GM19438 (cell line): ENCODE measurements around the gene TMEM184C.

ENCODE experiments used
- ATAC-seq: cut with Tn5 transposase; IDR thresholded peaks from one replicate; pipeline ENCODE4 v1.9.1; 2021; ENCODE audit warnings: low read depth; ENCODE audit not compliant: unreplicated experiment

The TMEM184C gene

DNA sequence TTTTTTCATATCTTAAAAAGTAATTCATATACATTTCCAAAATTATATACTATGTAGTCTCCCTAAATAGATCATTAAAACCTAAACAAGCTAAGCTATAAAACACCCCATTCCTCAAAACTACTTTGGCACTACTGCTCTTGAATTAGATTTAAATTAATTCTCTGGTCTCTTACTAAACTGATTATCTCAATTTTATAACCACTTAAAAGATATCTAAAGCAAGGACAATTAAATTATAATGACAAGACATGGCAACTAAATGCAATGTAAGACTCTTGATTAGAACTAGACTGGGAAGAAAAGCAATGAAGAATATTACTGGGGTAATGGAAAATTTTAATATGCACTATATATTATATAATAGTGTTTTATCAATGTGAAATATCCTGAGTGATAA, 27.9 kb downstream of the TMEM184C start:
- no peak for ATAC-seq

DNA sequence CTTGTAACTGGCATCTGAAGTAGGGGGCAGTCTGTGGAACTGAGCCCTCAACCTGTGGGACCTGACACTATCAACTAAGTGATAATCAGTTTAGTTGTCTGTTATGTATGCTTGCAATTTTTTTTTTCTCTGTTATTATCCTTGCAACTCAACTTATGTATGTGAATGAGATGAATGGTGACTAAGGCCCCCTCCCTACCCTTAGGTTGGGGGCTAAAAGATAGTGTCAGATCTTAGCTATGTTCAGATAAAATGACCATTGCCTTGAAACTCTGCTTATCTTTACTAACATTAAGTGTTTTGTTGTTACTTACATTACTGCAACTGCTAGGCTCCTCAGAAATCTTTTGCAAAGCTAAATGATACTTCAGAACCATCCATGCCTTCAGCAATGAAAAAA, 31.5 kb downstream of the TMEM184C start:
- no peak for ATAC-seq

- ATAC-seq: no peak
Observed at GRCh38 chr4:147651563-147651962, 34.4 kb downstream of the TMEM184C start.

GRCh38 chr4:147655639-147656038, 38.4 kb downstream of the TMEM184C start:
- ATAC-seq: no peak

DNA sequence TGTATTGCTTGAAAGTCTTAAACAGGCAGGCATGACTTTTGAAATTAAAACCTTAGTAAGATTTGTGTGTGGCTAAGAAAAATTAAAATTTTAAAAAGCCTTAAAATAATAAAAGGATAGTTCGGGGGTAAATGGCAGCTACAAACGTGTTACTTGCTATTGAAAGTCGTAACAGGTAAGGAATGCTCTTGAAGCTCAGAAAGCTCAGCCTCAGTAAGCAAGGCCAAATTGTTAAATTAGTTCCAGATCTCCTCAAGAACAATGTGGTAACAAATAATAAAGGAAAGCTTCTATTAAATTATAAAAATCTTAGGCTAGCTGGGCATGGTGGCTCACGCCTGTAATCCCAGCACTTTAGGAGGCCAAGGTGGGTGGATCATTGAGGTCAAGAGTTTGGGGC, 41.3 kb downstream of the TMEM184C start:
- no peak for ATAC-seq

DNA sequence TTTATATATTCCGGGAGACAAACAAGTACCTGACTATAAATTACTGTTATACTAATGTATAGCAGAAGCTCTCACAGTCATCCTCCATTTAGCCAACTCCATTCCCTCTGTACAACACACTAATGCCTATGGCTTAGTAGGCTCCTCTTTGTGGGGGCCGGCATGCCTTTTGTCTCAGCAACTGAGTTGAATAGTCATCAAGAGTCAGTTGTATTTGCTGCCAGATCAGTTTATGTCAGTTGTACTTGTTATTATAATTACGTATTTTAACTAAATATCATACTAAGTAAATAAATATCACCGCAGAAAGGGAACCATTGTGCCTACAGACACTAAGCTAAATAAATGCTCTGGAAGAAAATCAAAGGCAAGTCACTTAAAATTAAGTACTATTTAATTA, 56.9 kb downstream of the TMEM184C start:
- no peak for ATAC-seq

- ATAC-seq: no peak
Observed at GRCh38 chr4:147674496-147674895, 57.3 kb downstream of the TMEM184C start.

DNA sequence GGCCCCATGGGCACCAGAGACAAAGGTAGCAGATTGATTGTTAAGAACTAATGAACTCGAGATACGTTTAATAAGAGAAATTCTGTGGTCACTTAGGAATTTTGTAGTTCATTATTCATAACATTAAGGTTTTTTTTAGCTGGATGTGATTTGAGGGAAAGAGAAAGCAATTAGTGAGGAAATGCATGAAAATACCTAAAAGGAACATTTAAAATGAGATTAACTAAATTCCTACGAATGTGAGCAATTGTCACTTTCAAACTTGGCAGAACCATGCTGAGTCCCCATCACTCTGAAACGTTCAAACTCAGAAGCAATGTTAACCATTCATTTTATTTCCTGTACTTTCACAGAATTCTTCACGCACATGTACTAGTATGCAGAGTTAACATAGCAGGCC, 60.9 kb downstream of the TMEM184C start:
- no peak for ATAC-seq

DNA sequence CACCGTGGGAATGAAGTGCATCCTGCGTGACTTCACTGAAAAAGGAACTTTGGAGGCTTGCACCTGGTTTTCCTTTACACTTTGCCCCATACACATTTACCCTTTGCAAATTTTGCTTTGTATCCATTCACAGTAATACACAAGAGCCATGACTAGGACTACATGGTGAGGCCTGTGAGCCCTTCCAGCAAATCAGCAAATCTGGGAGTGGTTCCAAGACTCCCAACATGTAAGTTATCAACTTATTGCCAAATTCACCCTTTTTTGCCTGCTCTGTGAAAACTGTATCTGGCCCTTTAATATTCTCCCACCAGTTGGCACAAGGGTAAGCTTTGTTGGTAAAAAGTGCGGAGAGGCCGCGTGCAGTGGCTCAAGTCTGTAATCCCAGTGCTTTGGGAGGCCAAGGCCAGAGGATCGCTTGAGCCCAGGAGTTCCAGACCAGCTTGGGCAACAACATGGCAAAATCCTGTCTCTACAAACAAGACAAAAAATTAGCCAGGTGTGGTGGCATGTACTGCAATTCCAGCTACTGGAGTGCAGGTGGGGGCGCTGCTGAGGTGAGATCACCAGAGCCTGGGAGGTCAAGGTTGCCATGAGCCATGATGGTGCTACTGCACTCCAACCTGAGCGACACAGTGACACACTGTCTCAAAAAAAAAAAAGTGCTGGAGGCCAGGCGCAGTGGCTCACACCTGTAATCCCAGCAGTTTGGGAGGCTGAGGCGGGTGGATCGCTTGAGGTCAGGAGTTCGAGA, 61.8 kb downstream of the TMEM184C start:
- no peak for ATAC-seq

DNA sequence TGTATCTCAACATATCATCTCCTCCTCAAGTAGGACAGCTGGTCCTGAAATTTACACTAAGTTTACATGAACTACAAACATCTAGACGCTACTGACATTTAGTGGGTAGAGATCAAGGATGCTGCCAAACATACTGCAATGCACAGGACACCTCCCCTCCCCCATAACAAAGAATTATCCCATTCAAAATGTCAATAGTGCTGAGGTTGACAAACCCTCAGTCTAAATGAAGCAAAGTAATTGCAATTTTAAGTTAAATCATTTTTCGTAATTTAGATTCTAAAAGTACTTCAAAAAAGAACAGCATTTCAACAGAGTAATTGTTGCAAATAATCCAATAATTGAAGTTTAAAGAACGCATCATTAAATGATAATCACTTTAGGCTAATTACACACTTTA, 65.6 kb downstream of the TMEM184C start:
- no peak for ATAC-seq

- ATAC-seq: no peak
Observed at GRCh38 chr4:147683188-147683591, 66.0 kb downstream of the TMEM184C start.

DNA sequence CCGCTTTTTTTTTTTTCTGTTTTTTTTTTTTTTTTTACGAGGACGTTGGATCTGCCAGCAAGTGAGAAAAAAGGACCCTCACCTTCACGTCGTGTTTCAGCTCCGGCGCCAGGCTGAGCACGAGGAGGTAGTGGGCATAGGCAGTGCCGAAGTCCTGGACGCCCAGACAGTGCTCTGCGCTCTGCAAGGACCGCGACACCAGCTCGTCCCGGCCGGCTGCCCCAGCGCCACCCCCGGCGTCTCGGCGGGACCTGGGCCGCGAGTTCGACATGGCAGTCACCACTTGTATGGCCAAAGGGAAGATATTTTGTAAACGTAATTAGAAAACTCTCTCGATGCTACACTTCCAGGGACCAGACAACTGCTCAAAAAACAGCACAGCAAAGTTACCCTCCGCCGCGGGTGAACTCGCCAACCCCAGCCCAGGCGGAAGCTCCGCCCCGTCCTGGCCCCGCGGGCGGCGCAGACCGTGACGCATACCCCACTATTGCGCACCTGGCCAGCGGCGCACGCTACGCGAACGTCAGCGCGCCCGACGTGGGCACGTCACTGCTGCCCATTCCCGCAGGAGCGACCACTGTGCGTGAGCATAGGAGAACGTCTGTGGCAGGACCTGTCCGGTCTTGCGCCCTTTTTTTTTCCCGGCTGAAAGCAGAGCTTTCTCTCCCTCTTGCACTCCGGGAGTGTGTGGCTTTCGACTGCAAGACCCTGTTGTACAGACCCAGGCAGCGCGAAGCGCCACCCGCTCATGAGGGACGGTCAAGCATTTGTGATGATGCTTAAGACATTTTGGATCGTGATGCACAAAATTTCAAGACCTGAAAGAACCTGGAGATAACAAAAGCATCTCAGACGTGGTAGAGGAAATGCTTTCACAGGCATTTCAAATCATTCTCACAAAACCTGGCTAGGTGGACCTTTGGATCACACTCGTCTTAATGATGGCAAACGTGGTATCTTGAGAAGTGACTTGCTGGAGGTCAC, 66.8 kb downstream of the TMEM184C start, which contains the start of gene PRMT9:
Gene PRMT9, minus strand, starts transcription at position 447 of the 984 bp plus-strand sequence. Its CDS starts 176 bp downstream, at position 271.
- ATAC-seq: peak; percentile 99

- ATAC-seq: no peak
Observed at GRCh38 chr4:147689067-147689466, 71.9 kb downstream of the TMEM184C start.

DNA sequence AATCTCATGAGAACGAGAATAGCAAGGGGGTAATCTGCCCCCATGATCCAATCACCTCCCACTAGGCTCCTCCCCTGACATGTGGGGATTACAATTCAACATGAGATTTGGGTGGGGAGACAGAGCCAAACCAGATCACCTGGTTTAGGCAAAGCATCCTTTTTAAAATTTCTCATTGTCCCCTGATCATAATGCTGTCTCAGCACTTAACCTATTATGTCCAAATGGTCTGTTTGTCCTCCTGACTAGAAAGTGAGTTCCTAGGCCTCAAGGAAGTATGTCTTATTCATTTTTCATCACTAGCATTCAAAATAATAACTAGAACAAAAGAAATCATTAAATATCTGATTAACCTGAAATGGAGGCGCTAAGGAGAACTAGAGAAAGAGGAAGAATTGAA, 74.6 kb downstream of the TMEM184C start:
- no peak for ATAC-seq

- ATAC-seq: no peak
Observed at GRCh38 chr4:147693218-147693617, 76.0 kb downstream of the TMEM184C start.

DNA sequence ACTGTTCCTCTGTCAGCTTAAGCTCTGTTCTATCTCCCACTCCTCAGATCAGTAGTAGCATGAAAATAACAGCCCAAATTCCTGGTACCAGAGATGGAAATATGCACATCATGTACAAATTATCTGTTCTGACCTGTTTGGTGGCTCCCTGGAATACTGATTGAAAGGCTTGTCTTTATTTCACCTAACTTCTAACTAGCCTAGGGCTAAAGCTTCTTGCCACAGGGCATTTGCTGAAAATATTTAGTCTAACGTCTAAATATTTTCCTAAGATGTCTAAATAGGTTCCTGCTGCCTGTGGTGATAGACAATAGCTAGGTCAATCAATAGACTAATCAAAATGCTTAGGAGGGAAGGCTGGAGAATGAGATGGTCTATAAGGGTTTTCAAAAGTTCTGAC, 79.7 kb downstream of the TMEM184C start:
- ATAC-seq: no peak

- no peak for ATAC-seq
Observed at GRCh38 chr4:147704846-147705245, 87.6 kb downstream of the TMEM184C start.

GRCh38 chr4:147707892-147708672, 90.9 kb downstream of the TMEM184C start:
- peak; percentile 50 for ATAC-seq

- ATAC-seq: no peak
Observed at GRCh38 chr4:147709999-147710398, 92.8 kb downstream of the TMEM184C start.

- ATAC-seq: no peak
Observed at GRCh38 chr4:147714575-147715401, 97.6 kb downstream of the TMEM184C start.
